NCI-H82 (cell line): ENCODE results near the gene PLCL1.

ENCODE experiments used
- DNase-seq: peaks from one replicate; lab custom pipeline; 2025; lab: John Stamatoyannopoulos, UW

PLCL1 gene

GRCh38 chr2:198060277-198060676 is 255.9 kb downstream of the PLCL1 start:
- no peak for DNase-seq

GRCh38 chr2:198062826-198063225 is 258.4 kb downstream of the PLCL1 start:
- no peak for DNase-seq

GRCh38 chr2:198063242-198063641 is 258.8 kb downstream of the PLCL1 start:
- no peak for DNase-seq

- DNase-seq, result no peak
Measured at GRCh38 chr2:198065322-198065721, 260.9 kb downstream of the PLCL1 start.

- no peak for DNase-seq
Measured at GRCh38 chr2:198066597-198066996, 262.2 kb downstream of the PLCL1 start.

- no peak for DNase-seq
Measured at GRCh38 chr2:198072655-198073054, 268.3 kb downstream of the PLCL1 start.

- peak; percentile 83 for DNase-seq
Measured at GRCh38 chr2:198073253-198073652, 268.9 kb downstream of the PLCL1 start.

- DNase-seq, result no peak
Measured at GRCh38 chr2:198077477-198077876, 273.1 kb downstream of the PLCL1 start.

- DNase-seq, result no peak
Measured at GRCh38 chr2:198080879-198081765, 276.7 kb downstream of the PLCL1 start.

GRCh38 chr2:198084156-198084555 is 279.8 kb downstream of the PLCL1 start:
- no peak for DNase-seq

- DNase-seq, result no peak
Measured at GRCh38 chr2:198096002-198096401, 291.6 kb downstream of the PLCL1 start.

GRCh38 chr2:198096965-198097364 is 292.6 kb downstream of the PLCL1 start:
- no peak for DNase-seq

- no peak for DNase-seq
Measured at GRCh38 chr2:198097630-198098029, 293.2 kb downstream of the PLCL1 start.

GRCh38 chr2:198098386-198098785 is 294.0 kb downstream of the PLCL1 start:
- no peak for DNase-seq

GRCh38 chr2:198098918-198099317 is 294.5 kb downstream of the PLCL1 start:
- no peak for DNase-seq

- no peak for DNase-seq
Measured at GRCh38 chr2:198100346-198100745, 296.0 kb downstream of the PLCL1 start.

GRCh38 chr2:198101688-198102087 is 297.3 kb downstream of the PLCL1 start:
- no peak for DNase-seq

- DNase-seq, result no peak
Measured at GRCh38 chr2:198102120-198102519, 297.7 kb downstream of the PLCL1 start.

GRCh38 chr2:198102856-198103255 is 298.5 kb downstream of the PLCL1 start:
- DNase-seq, result no peak

- DNase-seq, result no peak
Measured at GRCh38 chr2:198106621-198107385, 302.4 kb downstream of the PLCL1 start.

GRCh38 chr2:198113316-198113715 is 308.9 kb downstream of the PLCL1 start:
- no peak for DNase-seq

- no peak for DNase-seq
Measured at GRCh38 chr2:198114064-198114463, 309.7 kb downstream of the PLCL1 start.

GRCh38 chr2:198115201-198115600 is 310.8 kb downstream of the PLCL1 start:
- no peak for DNase-seq
